ENCODE measurements around the gene PRPS1.
A peak's percentile ranks its signal among the peaks of the same experiment; 100 is the strongest.
"Not testable (repeated sequence)": the region's sequence is repeated elsewhere in the genome, so short reads cannot be mapped to it uniquely, and the experiment has no call there.

PRPS1 gene

GRCh38 chrX:107627838-107628661 lies at the start of gene PRPS1:
Gene PRPS1, plus strand, starts transcription at chrX:107628510. Its CDS starts 119 bp downstream, at chrX:107628629.
- DNase-seq: peak; percentile 96

- no peak for DNase-seq
Observed at GRCh38 chrX:107579956-107580355, 48.4 kb upstream of the PRPS1 start.

GRCh38 chrX:107581923-107582322 lies 46.4 kb upstream of the PRPS1 start:
- no peak for DNase-seq

GRCh38 chrX:107589243-107589642 lies 39.1 kb upstream of the PRPS1 start:
- DNase-seq: no peak

- DNase-seq: no peak
Observed at GRCh38 chrX:107596651-107597050, 31.7 kb upstream of the PRPS1 start.

- no peak for DNase-seq
Observed at GRCh38 chrX:107597264-107597663, 31.0 kb upstream of the PRPS1 start.

GRCh38 chrX:107597791-107598190 lies 30.5 kb upstream of the PRPS1 start:
- DNase-seq: no peak

- DNase-seq: no peak
Observed at GRCh38 chrX:107599450-107599861, 28.9 kb upstream of the PRPS1 start.

- DNase-seq: no peak
Observed at GRCh38 chrX:107600366-107600765, 27.9 kb upstream of the PRPS1 start.

- DNase-seq: no peak
Observed at GRCh38 chrX:107601326-107601725, 27.0 kb upstream of the PRPS1 start.

GRCh38 chrX:107601759-107602158 lies 26.6 kb upstream of the PRPS1 start:
- no peak for DNase-seq

- DNase-seq: no peak
Observed at GRCh38 chrX:107602694-107603239, 25.5 kb upstream of the PRPS1 start.

- no peak for DNase-seq
Observed at GRCh38 chrX:107603429-107604159, 24.7 kb upstream of the PRPS1 start.

GRCh38 chrX:107609061-107609460 lies 19.2 kb upstream of the PRPS1 start:
- not testable (repeated sequence) for DNase-seq

- DNase-seq: no peak
Observed at GRCh38 chrX:107610667-107611066, 17.6 kb upstream of the PRPS1 start.

GRCh38 chrX:107619885-107620322 lies 8.4 kb upstream of the PRPS1 start:
- DNase-seq: no peak

- no peak for DNase-seq
Observed at GRCh38 chrX:107624893-107625292, 3.4 kb upstream of the PRPS1 start.

- DNase-seq: no peak
Observed at GRCh38 chrX:107625739-107626138, 2.6 kb upstream of the PRPS1 start.

- DNase-seq: no peak
Observed at GRCh38 chrX:107626481-107626880, 1.8 kb upstream of the PRPS1 start.

- DNase-seq: no peak
Observed at GRCh38 chrX:107626916-107627315, 1.4 kb upstream of the PRPS1 start.

GRCh38 chrX:107628662-107629539 lies 591 bp downstream of the PRPS1 start:
- DNase-seq: no peak

- no peak for DNase-seq
Observed at GRCh38 chrX:107629540-107629909, 1.2 kb downstream of the PRPS1 start.

All from NCI-H2081 treated with DMSO at 0.1 percent for 48 hours (cell line).